SK-N-SH treated with all-trans-retinoic acid at 6 μM for 48 hours (cell line): ENCODE measurements around the gene CSGALNACT2.

Source experiments
- BACH2 ChIP-seq: fragments of 250-450 bp; sonication (Bioruptor Pico); IDR thresholded peaks from 2 replicates; pipeline ENCODE4 v1.9.0; 2021; ENCODE audit warnings: mild to moderate bottlenecking, borderline replicate concordance
- CSDC2 ChIP-seq: fragments of 250-450 bp; sonication (Bioruptor Pico); IDR thresholded peaks from 2 replicates; pipeline ENCODE4 v1.5.0; 2020; ENCODE audit warnings: mild to moderate bottlenecking, moderate library complexity
- ESRRG ChIP-seq: fragments of 250-450 bp; sonication (Bioruptor Pico); IDR thresholded peaks from 2 replicates; pipeline ENCODE4 v1.6.1; 2021; ENCODE audit warnings: mild to moderate bottlenecking
- ISL1 ChIP-seq: fragments of 250-450 bp; sonication (Bioruptor Pico); IDR thresholded peaks from 2 replicates; pipeline ENCODE4 v2.1.2; 2022; ENCODE audit warnings: mild to moderate bottlenecking, moderate library complexity
- RARB ChIP-seq: fragments of 250-450 bp; sonication (Bioruptor Pico); IDR thresholded peaks from 2 replicates; pipeline ENCODE4 v1.8.0; 2021; ENCODE audit warnings: mild to moderate bottlenecking, moderate library complexity
- TOX ChIP-seq: fragments of 250-450 bp; sonication (Bioruptor Pico); IDR thresholded peaks from 2 replicates; pipeline ENCODE4 v1.8.0; 2021; ENCODE audit warnings: mild to moderate bottlenecking, moderate library complexity, borderline replicate concordance

DNA sequence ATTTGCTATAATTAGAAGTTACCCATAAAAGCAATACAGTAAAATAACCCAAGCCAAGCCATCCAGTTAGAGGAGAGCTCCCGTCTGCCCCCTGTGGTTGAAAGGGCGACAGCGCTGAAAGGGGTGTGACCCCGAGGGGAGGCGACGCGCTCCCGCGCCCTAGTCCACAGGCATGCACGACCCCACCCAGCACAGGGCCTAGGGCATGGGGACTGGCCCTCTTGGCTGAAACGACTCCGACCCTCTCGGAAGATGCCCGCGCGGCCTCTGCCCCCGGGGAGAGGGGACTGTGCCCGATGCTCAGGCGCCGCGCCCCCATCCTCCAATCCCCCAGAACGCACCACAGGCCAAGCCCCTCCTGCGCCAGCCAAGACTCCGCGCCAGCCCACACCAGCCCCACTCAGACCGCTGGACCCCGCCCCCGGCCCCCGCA, 64.0 kb downstream of the CSGALNACT2 start:
- TF ChIP-seq RARB (CRISPR knock-in tag) (no peak), BACH2 (CRISPR knock-in tag) (no peak), CSDC2 (no peak), ISL1 (no peak), TOX (no peak), ESRRG (no peak)
